ENCODE measurements around the gene XXYLT1. TPM values are rescaled to one million over a fixed set of nuclear protein-coding genes. Genes with fewer than 3 reads are reported as not detected.
"Not testable (repeated sequence)": the region's sequence is repeated elsewhere in the genome, so short reads cannot be mapped to it uniquely, and the experiment has no call there.

XXYLT1 gene
- total and polyA plus RNA-seq, 12 donors: 6.2 to 14.6 (median 9.3) TPM

DNA sequence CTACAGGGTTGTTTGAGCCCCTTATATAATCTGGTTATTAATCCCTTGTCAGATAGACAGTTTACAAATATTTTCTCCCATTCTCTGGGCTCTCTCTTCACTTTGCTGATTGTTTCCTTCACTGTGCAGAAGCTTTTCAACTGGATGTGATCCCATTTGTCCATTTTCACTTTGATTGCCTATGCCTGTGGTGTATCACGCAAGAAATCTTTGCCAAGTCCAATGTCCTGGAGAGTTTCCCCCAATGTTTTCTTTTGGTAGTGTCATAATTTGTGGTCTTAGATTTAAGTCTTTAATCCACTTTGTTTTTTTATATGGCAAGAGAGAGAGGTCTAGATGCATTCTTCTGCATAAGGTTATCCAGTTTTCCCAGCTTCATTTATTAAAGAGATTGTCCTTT lies 40.7 kb downstream of the XXYLT1 start:
- no peaks in the 10 kb centered on the region for H3K36me3 ChIP-seq (replicated peaks in 1 of 2)
- no peak for DNase-seq
- H3K9me3 ChIP-seq (replicated peaks in 1 of 3): no peaks in the 10 kb centered on the region
- no peaks in the 10 kb centered on the region for H3K4me1 ChIP-seq (replicated peaks in 1 of 2)
- TF ChIP-seq, protein P1, sequence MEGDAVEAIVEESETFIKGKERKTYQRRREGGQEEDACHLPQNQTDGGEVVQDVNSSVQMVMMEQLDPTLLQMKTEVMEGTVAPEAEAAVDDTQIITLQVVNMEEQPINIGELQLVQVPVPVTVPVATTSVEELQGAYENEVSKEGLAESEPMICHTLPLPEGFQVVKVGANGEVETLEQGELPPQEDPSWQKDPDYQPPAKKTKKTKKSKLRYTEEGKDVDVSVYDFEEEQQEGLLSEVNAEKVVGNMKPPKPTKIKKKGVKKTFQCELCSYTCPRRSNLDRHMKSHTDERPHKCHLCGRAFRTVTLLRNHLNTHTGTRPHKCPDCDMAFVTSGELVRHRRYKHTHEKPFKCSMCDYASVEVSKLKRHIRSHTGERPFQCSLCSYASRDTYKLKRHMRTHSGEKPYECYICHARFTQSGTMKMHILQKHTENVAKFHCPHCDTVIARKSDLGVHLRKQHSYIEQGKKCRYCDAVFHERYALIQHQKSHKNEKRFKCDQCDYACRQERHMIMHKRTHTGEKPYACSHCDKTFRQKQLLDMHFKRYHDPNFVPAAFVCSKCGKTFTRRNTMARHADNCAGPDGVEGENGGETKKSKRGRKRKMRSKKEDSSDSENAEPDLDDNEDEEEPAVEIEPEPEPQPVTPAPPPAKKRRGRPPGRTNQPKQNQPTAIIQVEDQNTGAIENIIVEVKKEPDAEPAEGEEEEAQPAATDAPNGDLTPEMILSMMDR (IDR thresholded peaks at IDR 0.05): no peak
- no peak for TF ChIP-seq POLR2A (IDR thresholded peaks at IDR 0.05)
- intact Hi-C loops (cut with DNase I): no loop called here
- H3K27me3 ChIP-seq: no peaks in the 10 kb centered on the region
- no peak overlapping the region for H3K27ac ChIP-seq
- no peak overlapping the region for H3K4me3 ChIP-seq
- 94 to 100% (median 97%) methylated on average over 1 of the region's 1 CpG for WGBS, 4 donors

DNA sequence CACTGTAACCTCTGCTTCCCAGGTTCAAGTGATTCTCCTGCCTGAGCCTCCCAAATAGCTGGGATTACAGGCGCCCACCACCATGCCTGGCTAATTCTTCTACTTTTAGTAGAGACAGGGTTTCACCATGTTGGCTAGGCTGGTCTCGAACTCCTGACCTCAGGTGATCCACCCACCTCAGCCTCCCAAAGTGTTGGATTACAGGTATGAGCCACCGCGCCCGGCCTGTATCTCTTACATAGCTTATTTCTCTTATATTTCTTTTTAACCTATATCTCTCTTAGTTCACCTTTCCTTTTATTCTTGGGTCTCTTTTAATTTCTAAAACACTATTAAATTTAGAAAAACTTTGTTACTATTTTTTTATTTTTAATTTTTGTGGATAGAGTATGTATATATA lies 42.1 kb downstream of the XXYLT1 start:
- H3K36me3 ChIP-seq (replicated peaks in 1 of 2); H3K27ac ChIP-seq; H3K4me1 ChIP-seq (replicated peaks in 1 of 2); H3K9me3 ChIP-seq (replicated peaks in 1 of 3); H3K27me3 ChIP-seq; H3K4me3 ChIP-seq; intact Hi-C loops (cut with DNase I): not testable (repeated sequence)
- DNase-seq: peak in 1 of 7 donors; percentile 9
- WGBS, 4 donors: 94 to 99% (median 95%) methylated on average over 5 of the region's 5 CpGs

DNA sequence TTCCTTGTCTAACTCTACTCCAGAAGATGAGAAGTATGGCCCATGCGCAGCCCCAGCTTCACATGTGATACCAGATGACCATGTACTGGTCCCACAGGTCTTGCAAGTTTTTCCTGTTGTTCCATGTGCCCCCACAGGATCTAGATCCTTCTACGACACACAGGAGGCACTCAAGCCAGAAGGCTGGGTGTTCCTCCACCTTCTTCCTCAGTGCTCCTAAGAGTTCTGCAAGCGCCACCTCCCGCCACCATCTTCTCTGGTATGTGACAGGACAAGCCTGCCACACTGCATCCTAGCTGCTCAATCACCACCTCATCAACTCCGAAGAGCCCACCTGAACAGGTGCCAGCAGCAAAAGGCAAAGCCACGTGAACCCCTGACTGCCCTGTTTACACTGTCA lies 43.1 kb downstream of the XXYLT1 start:
- Histone ChIP-seq H3K27me3 (no peaks in the 10 kb centered on the region), H3K4me1 (replicated peaks in 1 of 2) (peaks cover 13 to 15% of the 10 kb centered on the region in 2 donors), H3K36me3 (replicated peaks in 1 of 2) (no peaks in the 10 kb centered on the region), H3K9me3 (replicated peaks in 1 of 3) (no peaks in the 10 kb centered on the region), H3K4me3 (no peak overlapping the region), H3K27ac (no peak overlapping the region)
- WGBS, 4 donors: 90 to 99% (median 97%) methylated on average over 6 of the region's 6 CpGs
- DNase-seq: peak in 2 of 7 donors; percentile 17 to 48
- intact Hi-C loops (cut with DNase I): no loop called here
- TF ChIP-seq POLR2A (IDR thresholded peaks at IDR 0.05): no peak
- TF ChIP-seq, protein P1 (IDR thresholded peaks at IDR 0.05): no peak

DNA sequence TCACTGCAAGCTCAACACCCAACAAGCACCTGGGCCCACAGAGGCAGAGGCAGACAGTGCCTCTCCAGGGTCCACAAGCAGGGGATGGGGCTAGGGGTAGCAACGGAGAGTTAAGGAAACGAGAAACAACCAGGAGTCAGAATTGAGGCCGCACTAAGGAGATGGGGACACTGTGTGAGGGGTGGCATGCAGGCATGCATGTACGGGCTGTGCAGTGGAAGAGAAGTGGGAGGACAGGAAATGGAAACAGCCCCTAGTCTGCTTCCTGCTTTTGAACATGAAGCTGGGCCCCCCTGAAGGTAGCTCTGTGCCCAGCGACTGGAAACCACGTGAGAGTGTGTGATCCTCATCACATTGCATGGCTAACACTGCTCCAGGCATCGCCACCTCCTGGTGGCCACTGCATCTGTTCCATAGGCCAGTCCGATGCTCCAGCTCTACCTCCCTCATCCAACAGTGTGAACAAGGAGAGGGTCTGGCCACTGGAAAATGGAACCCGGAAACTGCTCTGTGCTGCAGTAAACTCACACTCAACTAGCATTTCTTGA lies 44.0 kb downstream of the XXYLT1 start:
- no peak overlapping the region for H3K4me3 ChIP-seq
- no peak overlapping the region for H3K27ac ChIP-seq
- peaks cover 15 to 22% of the 10 kb centered on the region in 2 donors for H3K4me1 ChIP-seq (replicated peaks in 1 of 2)
- peak in 2 of 7 donors; percentile 19 to 51 for DNase-seq
- no peaks in the 10 kb centered on the region for H3K9me3 ChIP-seq (replicated peaks in 1 of 3)
- intact Hi-C loops (cut with DNase I): no loop called here
- WGBS, 4 donors: 76 to 82% (median 79%) methylated on average over 9 of the region's 9 CpGs
- no peaks in the 10 kb centered on the region for H3K27me3 ChIP-seq
- no peaks in the 10 kb centered on the region for H3K36me3 ChIP-seq (replicated peaks in 1 of 2)
- no peak for TF ChIP-seq POLR2A (IDR thresholded peaks at IDR 0.05)
- TF ChIP-seq, protein P1 (IDR thresholded peaks at IDR 0.05): peak in 1 of 6 experiments; percentile 19

DNA sequence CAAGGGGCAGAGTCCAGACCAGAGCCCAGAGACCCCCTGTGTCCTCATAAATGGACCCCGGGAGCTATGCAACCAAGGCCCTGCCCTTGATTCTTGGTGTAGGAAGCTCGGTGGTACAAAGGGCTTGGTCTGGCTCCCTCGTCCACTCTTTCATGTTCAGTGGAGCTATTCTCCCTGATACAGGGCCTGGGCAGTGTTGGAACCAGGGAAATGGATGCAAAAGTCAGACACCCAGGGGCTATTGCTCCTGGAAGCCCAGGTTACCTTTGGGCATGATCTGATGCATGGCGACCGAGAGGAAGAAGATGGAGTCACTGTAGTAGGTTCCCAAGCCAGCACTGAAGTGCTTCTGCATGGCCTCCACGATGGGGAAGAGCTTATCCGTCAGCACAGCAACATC lies 44.5 kb downstream of the XXYLT1 start:
- WGBS, 4 donors: 94 to 98% (median 96%) methylated on average over 7 of the region's 7 CpGs
- DNase-seq: peak in 2 of 7 donors; percentile 5 to 30
- no peak overlapping the region for H3K4me3 ChIP-seq
- intact Hi-C loops (cut with DNase I): no loop called here
- H3K9me3 ChIP-seq (replicated peaks in 1 of 3): no peaks in the 10 kb centered on the region
- H3K27ac ChIP-seq: no peak overlapping the region
- H3K27me3 ChIP-seq: no peaks in the 10 kb centered on the region
- no peak for TF ChIP-seq POLR2A (IDR thresholded peaks at IDR 0.05)
- TF ChIP-seq, protein P1 (IDR thresholded peaks at IDR 0.05): no peak
- H3K4me1 ChIP-seq (replicated peaks in 1 of 2): peaks cover 19 to 27% of the 10 kb centered on the region in 2 donors
- H3K36me3 ChIP-seq (replicated peaks in 1 of 2): no peaks in the 10 kb centered on the region

All from adrenal gland (tissue), 12 donors.